HCT116 (cell line): ENCODE data around the gene MYCL. TPM values are rescaled to one million over a fixed set of nuclear protein-coding genes. Genes with fewer than 3 reads are reported as not detected.

Experiments
- ATAC-seq: fragments of 200-7000 bp; cut with Tn5 transposase; 2 replicates; pipeline ENCODE4 v1.9.1; 2020; ENCODE audit warnings: mild to moderate bottlenecking, moderate library complexity
- BruUV-seq: library from RNA; stranded (reverse); fragments of 400-500 nt; replicated peaks from 2 replicates; lab custom pipeline; 2021; lab: Mats Ljungman, UMichigan
- CTCF ChIA-PET: fragments of 300-600 bp; sonication (Branson Sonifier 250); formaldehyde crosslinking; loops from one replicate; lab custom pipeline; 2021; ENCODE audit warnings: antibody characterized with exemption; lab: Charles Lee
- POLR2A ChIA-PET: fragments of 300-600, 350-600 bp; sonication (Branson Sonifier 250); formaldehyde crosslinking; loops from one replicate; lab custom pipeline; 2021; ENCODE audit warnings: antibody characterized with exemption; lab: Charles Lee
- RAD21 ChIA-PET, 2 experiments: fragments of 300-600 bp; sonication (Branson Sonifier 250); formaldehyde crosslinking; loops; one replicate each; lab custom pipeline; 2023; ENCODE audit warnings: low total read pairs in 2 of 2; ENCODE audit not compliant: uncharacterized antibody in 2 of 2, unreplicated experiment in 2 of 2, low non-redundant PET in 1 of 2; lab: Charles Lee
- DNase-seq: peaks from one replicate; pipeline ENCODE4 v3.0.0-alpha.2; 2010; ENCODE audit warnings: low read depth, low spot score
- H2AFZ ChIP-seq: fragments of 200-600 bp; shearing (Covaris generic), sonication (generic); 2 replicates; pipeline ENCODE4 v1.6.1; 2017; ENCODE audit warnings: low read depth, mixed run types, mixed read lengths, antibody characterized with exemption, low read length; ENCODE audit not compliant: poor library complexity, severe bottlenecking
- H3K27ac ChIP-seq: 2 replicates; pipeline ENCODE4 v1.5.1; 2012; ENCODE audit warnings: low read depth, low read length
- H3K27me3 ChIP-seq: fragments of 200-600 bp; sonication (generic); 2 replicates; pipeline ENCODE4 v1.6.1; 2016; ENCODE audit warnings: mixed run types, low read length, mixed read lengths; ENCODE audit not compliant: insufficient read depth
- H3K36me3 ChIP-seq, 2 experiments: fragments of 200-500 bp in 1 of 2; fragments of 200-600 bp in 1 of 2; sonication (Bioruptor generic) in 1 of 2; sonication (generic) in 1 of 2; 2 replicates each; pipeline versions ENCODE4 v1.5.1 to v1.6.1; 2014 to 2016; ENCODE audit warnings: low read length in 2 of 2, inconsistent platforms in 1 of 2, mixed read lengths in 1 of 2, mixed run types in 1 of 2; ENCODE audit not compliant: insufficient read depth in 2 of 2, control insufficient read depth in 1 of 2
- H3K4me1 ChIP-seq, 2 experiments: fragments of 200-600 bp in 1 of 2; sonication (generic) in 1 of 2; 2 replicates each; pipeline versions ENCODE4 v1.5.1 to v1.6.1; 2012 to 2017; ENCODE audit warnings: low read length in 2 of 2, inconsistent platforms in 1 of 2, mild to moderate bottlenecking in 1 of 2, mixed read lengths in 1 of 2, mixed run types in 1 of 2, moderate library complexity in 1 of 2; ENCODE audit not compliant: insufficient read depth in 2 of 2, control insufficient read depth in 1 of 2
- H3K4me2 ChIP-seq: fragments of 200-600 bp; sonication (generic); 2 replicates; pipeline ENCODE4 v1.6.1; 2017; ENCODE audit warnings: mixed run types, low read length, mixed read lengths
- H3K4me3 ChIP-seq, 2 experiments: fragments of 200-600 bp in 1 of 2; sonication (generic) in 1 of 2; replicated peaks in 1 of 2; 2 replicates each; pipeline ENCODE4 v1.5.1; 2011 to 2016; ENCODE audit warnings: low read length in 2 of 2, control low read depth in 1 of 2, low read depth in 1 of 2, mild to moderate bottlenecking in 1 of 2, mixed read lengths in 1 of 2, mixed run types in 1 of 2
- H3K79me2 ChIP-seq: fragments of 200-600 bp; sonication (generic); 2 replicates; pipeline ENCODE4 v1.6.1; 2017; ENCODE audit warnings: mild to moderate bottlenecking, mixed run types, low read length, moderate library complexity, mixed read lengths; ENCODE audit not compliant: insufficient read depth
- H3K9ac ChIP-seq: fragments of 200-600 bp; sonication (generic); 2 replicates; pipeline ENCODE4 v1.6.1; 2016; ENCODE audit warnings: low read length, mixed read lengths
- H3K9me2 ChIP-seq: fragments of 200-600 bp; sonication (generic), shearing (Covaris generic); 2 replicates; pipeline ENCODE4 v1.6.1; 2017; ENCODE audit warnings: mixed run types, mild to moderate bottlenecking, moderate library complexity; ENCODE audit not compliant: insufficient read depth
- H3K9me3 ChIP-seq, 2 experiments: fragments of 200-500 bp in 1 of 2; fragments of 200-600 bp in 1 of 2; sonication (Bioruptor generic) in 1 of 2; sonication (generic) in 1 of 2; 2 replicates each; pipeline ENCODE4 v1.6.1; 2014 to 2017; ENCODE audit warnings: low read length in 2 of 2, mixed read lengths in 2 of 2, inconsistent platforms in 1 of 2, low read depth in 1 of 2, mild to moderate bottlenecking in 1 of 2, mixed run types in 1 of 2, moderate library complexity in 1 of 2; ENCODE audit not compliant: control insufficient read depth in 1 of 2, insufficient read depth in 1 of 2
- H4K20me1 ChIP-seq: fragments of 200-600 bp; sonication (generic), shearing (Covaris generic); 2 replicates; pipeline ENCODE4 v1.6.1; 2017; ENCODE audit warnings: mixed run types, mild to moderate bottlenecking, moderate library complexity; ENCODE audit not compliant: insufficient read depth
- EZH2 ChIP-seq: fragments of 200-600 bp; sonication (generic); IDR thresholded peaks from 2 replicates; pipeline ENCODE4 v1.6.1; 2017; ENCODE audit warnings: antibody characterized with exemption, mixed run types
- POLR2A ChIP-seq: IDR thresholded peaks from 2 replicates; pipeline ENCODE4 v1.7.0; 2011; ENCODE audit warnings: borderline replicate concordance; ENCODE audit not compliant: insufficient read depth, insufficient read length; ENCODE audit errors: extremely low read depth
- SIN3A ChIP-seq: IDR thresholded peaks from 2 replicates; pipeline ENCODE4 v1.6.1; 2012; ENCODE audit warnings: low read depth
- SRF ChIP-seq: IDR thresholded peaks from 2 replicates; pipeline ENCODE4 v1.6.1; 2012; ENCODE audit warnings: low read depth
- TCF7L2 ChIP-seq: IDR thresholded peaks from 2 replicates; pipeline ENCODE4 v1.7.0; 2011; ENCODE audit warnings: borderline replicate concordance, inconsistent platforms; ENCODE audit not compliant: insufficient read depth, insufficient read length; ENCODE audit errors: extremely low read depth
- ZNF274 ChIP-seq: fragments of 200-500 bp; sonication (Bioruptor generic); IDR thresholded peaks from 2 replicates; pipeline ENCODE4 v1.6.1; 2014; ENCODE audit warnings: mild to moderate bottlenecking, low read depth, low read length, inconsistent platforms
- intact Hi-C: fragments of 100-400 bp; cut with micrococcal nuclease; formaldehyde crosslinking; loops from 2 replicates; pipeline ENCODE4 v1.10.0; 2022
- total RNA-seq: library from RNA; stranded (reverse); gene quantifications from one replicate; pipeline ENCODE4 v1.2.1, GENCODE V29; 2021; ENCODE audit not compliant: unreplicated experiment

MYCL gene
- total RNA-seq, 1 experiment from 2014 or later, result 10.0 TPM

GRCh38 chr1:39845569-39846566 lies 55.8 kb downstream of the MYCL start:
- H3K4me2 ChIP-seq, result no peak overlapping the region
- H3K4me3 ChIP-seq, result no peak overlapping the region
- peaks cover 51 to 53% of the 10 kb centered on the region in 2 experiments; a peak in 3 of 4 replicates for H3K36me3 ChIP-seq
- ATAC-seq (no peak), DNase-seq (no peak)
- intact Hi-C loops, result no loop called here
- no peaks in the 10 kb centered on the region for H3K9me3 ChIP-seq
- H3K27ac ChIP-seq, result no peak overlapping the region
- BruUV-seq, result no TSS peak
- ChIA-PET RAD21 (no interaction called here), POLR2A (no interaction called here), CTCF (no interaction called here)
- H3K9ac ChIP-seq, result no peak overlapping the region
- H3K9me2 ChIP-seq, result no peaks in the 10 kb centered on the region
- H3K27me3 ChIP-seq, result no peaks in the 10 kb centered on the region
- TF ChIP-seq POLR2A, result no peak
- TF ChIP-seq SRF, result no peak
- no peak for TF ChIP-seq TCF7L2
- no peak for TF ChIP-seq EZH2
- TF ChIP-seq ZNF274, result no peak
- no peak for TF ChIP-seq SIN3A
- H2AFZ ChIP-seq, result no peak overlapping the region
- H3K79me2 ChIP-seq, result peaks cover 16% of the 10 kb centered on the region; the same call in 1 of the 2 replicates
- H3K4me1 ChIP-seq, result no peaks in the 10 kb centered on the region
- no peaks in the 10 kb centered on the region; the same call in 1 of the 2 replicates for H4K20me1 ChIP-seq

Other genes with a start within 250 kb of the MYCL start
- gene NT5C1A, start 229.8 kb downstream of the MYCL start, total RNA-seq, result not detected
- gene HPCAL4, start 210.5 kb downstream of the MYCL start, total RNA-seq, result 5.2 TPM
- 73.8 TPM for gene PPIE, start 163.0 kb downstream of the MYCL start, total RNA-seq
- gene OXCT2, start 130.6 kb downstream of the MYCL start, total RNA-seq, result 3.7 TPM
- 9.5 TPM for gene BMP8B, start 113.1 kb downstream of the MYCL start, total RNA-seq
- gene TRIT1, start 18.4 kb downstream of the MYCL start, total RNA-seq, result 32.3 TPM
- gene MFSD2A, start 53.2 kb upstream of the MYCL start, total RNA-seq, result 8.0 TPM
- gene CAP1, start 138.8 kb upstream of the MYCL start, total RNA-seq, result 274 TPM
- gene PPT1, start 195.3 kb upstream of the MYCL start, total RNA-seq, result 46.8 TPM